H9 (cell line): ENCODE measurements around the gene PQBP1. TPM values are rescaled to one million over a fixed set of nuclear protein-coding genes. Genes with fewer than 3 reads are reported as not detected.

Experiments used
- DNase-seq: peaks from one replicate; pipeline ENCODE4 v3.0.0-alpha.2; 2017
- H2AFZ ChIP-seq: one replicate; pipeline ENCODE4 v1.6.1; 2013; ENCODE audit warnings: mild to moderate bottlenecking, low read length, control low read depth, moderate library complexity
- H2AK5ac ChIP-seq: 2 replicates; pipeline ENCODE4 v1.6.1; 2013; ENCODE audit warnings: low read length, control low read depth, mixed read lengths; ENCODE audit not compliant: insufficient read length
- H2BK120ac ChIP-seq: one replicate; pipeline ENCODE4 v1.6.1; 2013; ENCODE audit warnings: low read depth, mild to moderate bottlenecking, low read length, control low read depth, inconsistent platforms; ENCODE audit not compliant: poor library complexity, severe bottlenecking
- H2BK12ac ChIP-seq: 2 replicates; pipeline ENCODE4 v1.6.1; 2013; ENCODE audit warnings: low read length, control low read depth, mixed read lengths, low read depth; ENCODE audit not compliant: insufficient read length
- H2BK15ac ChIP-seq: 2 replicates; pipeline ENCODE4 v1.6.1; 2013; ENCODE audit warnings: low read depth, low read length, control low read depth
- H2BK20ac ChIP-seq: one replicate; pipeline ENCODE4 v1.6.1; 2013; ENCODE audit warnings: low read depth, mild to moderate bottlenecking, low read length, control low read depth, inconsistent platforms; ENCODE audit not compliant: poor library complexity, severe bottlenecking
- H2BK5ac ChIP-seq: 2 replicates; pipeline ENCODE4 v1.6.1; 2013; ENCODE audit warnings: low read length, control low read depth, mixed read lengths; ENCODE audit not compliant: insufficient read length
- H3K14ac ChIP-seq: 2 replicates; pipeline ENCODE4 v1.6.1; 2013; ENCODE audit warnings: low read length, control low read depth; ENCODE audit not compliant: insufficient read depth
- H3K18ac ChIP-seq: 2 replicates; pipeline ENCODE4 v1.6.1; 2013; ENCODE audit warnings: low read depth, mild to moderate bottlenecking, mixed read lengths, low read length, control low read depth; ENCODE audit not compliant: insufficient read length
- H3K23ac ChIP-seq: 2 replicates; pipeline ENCODE4 v1.6.1; 2013; ENCODE audit warnings: low read length, control low read depth, mixed read lengths, low read depth; ENCODE audit not compliant: insufficient read length
- H3K23me2 ChIP-seq: 2 replicates; pipeline ENCODE4 v1.6.1; 2013; ENCODE audit warnings: low read depth, mild to moderate bottlenecking, mixed read lengths, low read length, control low read depth; ENCODE audit not compliant: insufficient read length, poor library complexity, severe bottlenecking
- H3K27ac ChIP-seq: 2 replicates; pipeline ENCODE4 v1.5.1; 2013; ENCODE audit warnings: low read length, control low read depth, mixed read lengths, low read depth; ENCODE audit not compliant: insufficient read length
- H3K27me3 ChIP-seq: 2 replicates; pipeline ENCODE4 v1.6.1; 2013; ENCODE audit warnings: low read length, control low read depth, inconsistent platforms; ENCODE audit not compliant: insufficient read depth
- H3K4ac ChIP-seq: 2 replicates; pipeline ENCODE4 v1.6.1; 2013; ENCODE audit warnings: low read depth, mild to moderate bottlenecking, control low read depth, inconsistent platforms, low read length, moderate library complexity
- H3K4me1 ChIP-seq: 2 replicates; pipeline ENCODE4 v1.6.1; 2013; ENCODE audit warnings: low read length, control low read depth, inconsistent platforms; ENCODE audit not compliant: insufficient read depth
- H3K4me2 ChIP-seq: 2 replicates; pipeline ENCODE4 v1.6.1; 2013; ENCODE audit warnings: low read length, control low read depth, mixed read lengths; ENCODE audit not compliant: insufficient read length, insufficient read depth
- H3K56ac ChIP-seq: 2 replicates; pipeline ENCODE4 v1.6.1; 2013; ENCODE audit warnings: low read depth, mild to moderate bottlenecking, mixed read lengths, low read length, control low read depth; ENCODE audit not compliant: insufficient read length
- H3K79me1 ChIP-seq: 2 replicates; pipeline ENCODE4 v1.6.1; 2013; ENCODE audit warnings: low read depth, mild to moderate bottlenecking, moderate library complexity, low read length, control low read depth, inconsistent platforms; ENCODE audit not compliant: insufficient read depth, poor library complexity, severe bottlenecking
- H3K79me2 ChIP-seq: 2 replicates; pipeline ENCODE4 v1.6.1; 2013; ENCODE audit warnings: low read length, control low read depth, inconsistent platforms; ENCODE audit not compliant: insufficient read depth
- H3K9ac ChIP-seq: 2 replicates; pipeline ENCODE4 v1.6.1; 2013; ENCODE audit warnings: low read length, control low read depth, mixed read lengths; ENCODE audit not compliant: insufficient read length; ENCODE audit errors: extremely low read depth
- H3K9me3 ChIP-seq: one replicate; pipeline ENCODE4 v1.6.1; 2013; ENCODE audit warnings: low read depth, low read length, inconsistent platforms; ENCODE audit not compliant: control insufficient read depth
- H3T11ph ChIP-seq: one replicate; pipeline ENCODE4 v1.6.1; 2013; ENCODE audit warnings: mild to moderate bottlenecking, low read length, control low read depth, inconsistent platforms
- H4K20me1 ChIP-seq: one replicate; pipeline ENCODE4 v1.6.1; 2013; ENCODE audit not compliant: control insufficient read depth, insufficient read length, insufficient read depth
- H4K5ac ChIP-seq: 2 replicates; pipeline ENCODE4 v1.6.1; 2013; ENCODE audit warnings: low read depth, mild to moderate bottlenecking, mixed read lengths, low read length, control low read depth; ENCODE audit not compliant: insufficient read length
- H4K8ac ChIP-seq: replicated peaks from 2 replicates; pipeline ENCODE4 v1.6.1; 2013; ENCODE audit warnings: low read length, control low read depth, mixed read lengths, low read depth; ENCODE audit not compliant: insufficient read length
- H4K91ac ChIP-seq: 2 replicates; pipeline ENCODE4 v1.6.1; 2013; ENCODE audit warnings: low read depth, mild to moderate bottlenecking, moderate library complexity, mixed read lengths, low read length, control low read depth; ENCODE audit not compliant: insufficient read length
- H3K27ac Mint-ChIP-seq, 3 experiments: 2 replicates in 2 of 3; 3 replicates in 1 of 3; pipeline ENCODE4 v1.8.0; 2020 to 2021; ENCODE audit warnings: mixed read lengths in 3 of 3, mild to moderate bottlenecking in 1 of 3, moderate library complexity in 1 of 3
- H3K27me3 Mint-ChIP-seq: 2 replicates; pipeline ENCODE4 v1.8.0; 2021; ENCODE audit warnings: low read depth, mild to moderate bottlenecking, moderate library complexity, mixed read lengths
- H3K36me3 Mint-ChIP-seq, 3 experiments: 2 replicates in 2 of 3; 3 replicates in 1 of 3; pipeline ENCODE4 v1.8.0; 2020 to 2021; ENCODE audit warnings: low read depth in 3 of 3, mixed read lengths in 3 of 3; ENCODE audit not compliant: insufficient read depth in 1 of 3
- H3K4me1 Mint-ChIP-seq, 2 experiments: 2 replicates each; pipeline ENCODE4 v1.8.0; 2020; ENCODE audit warnings: mixed read lengths in 2 of 2
- H3K4me3 Mint-ChIP-seq, 2 experiments: 2 replicates in 1 of 2; 3 replicates in 1 of 2; pipeline ENCODE4 v1.8.0; 2020 to 2021; ENCODE audit warnings: mild to moderate bottlenecking in 2 of 2, mixed read lengths in 2 of 2, moderate library complexity in 1 of 2
- H3K9me3 Mint-ChIP-seq, 2 experiments: 2 replicates in 1 of 2; 3 replicates in 1 of 2; pipeline ENCODE4 v1.8.0; 2020; ENCODE audit warnings: mild to moderate bottlenecking in 2 of 2, mixed read lengths in 2 of 2, moderate library complexity in 1 of 2
- CTCF ChIP-seq: fragments of 200-600 bp; sonication (generic); conservative IDR thresholded peaks from 3 replicates; pipeline ENCODE4 v1.8.0; 2021; ENCODE audit warnings: antibody characterized with exemption, mild to moderate bottlenecking
- WGBS: extraction: QIAGEN DNeasy Blood & Tissue Kit; methylation state at CpG from one replicate; pipeline ENCODE4 v1.1.7; 2013; ENCODE audit warnings: missing lambda C conversion rate, low lambda C conversion rate, mixed read lengths; ENCODE audit not compliant: insufficient read length; ENCODE audit errors: extremely low coverage; 5-methylcytosine and 5-hydroxymethylcytosine counted together
- total RNA-seq: library from RNA; stranded (reverse); gene quantifications from 2 replicates; pipeline ENCODE4 v1.2.1, GENCODE V29; 2021

The PQBP1 gene
- total RNA-seq, 1 experiment from 2014 or later: 87.9 TPM

- H4K91ac ChIP-seq: no peak overlapping the region
- H3K4ac ChIP-seq: no peak overlapping the region
- no peaks in the 10 kb centered on the region for H3K9me3 ChIP-seq
- no peaks in the 10 kb centered on the region for H3K79me1 ChIP-seq
- Mint-ChIP-seq H3K27me3 (no peaks in the 10 kb centered on the region; the same call in none of the 2 replicates), H3K36me3 (peaks cover 23 to 63% (median 44%) of the 10 kb centered on the region in 3 experiments), H3K4me3 (0 out of 5 replicates have a peak overlapping the region, but pooled peaks of 1 of the 2 experiments have one; percentile 17), H3K4me1 (peaks cover 5 to 12% of the 10 kb centered on the region in 2 experiments), H3K27ac (no peak overlapping the region), H3K9me3 (peaks cover 77 to 86% of the 10 kb centered on the region in 2 experiments)
- H4K8ac ChIP-seq: no peak overlapping the region
- H2BK120ac ChIP-seq: no peak overlapping the region
- TF ChIP-seq CTCF: no peak
- H3K4me2 ChIP-seq: no peak overlapping the region
- DNase-seq: no peak
- no peak overlapping the region for H2AK5ac ChIP-seq
- no peak overlapping the region for H2AFZ ChIP-seq
- no peaks in the 10 kb centered on the region for H3K4me1 ChIP-seq
- H3K27ac ChIP-seq: no peak overlapping the region
- no peaks in the 10 kb centered on the region for H3K27me3 ChIP-seq
- no peak overlapping the region for H3T11ph ChIP-seq
- no peak overlapping the region for H2BK12ac ChIP-seq
- no peak overlapping the region for H3K14ac ChIP-seq
- no peak overlapping the region for H4K5ac ChIP-seq
- H2BK20ac ChIP-seq: no peak overlapping the region
- H3K18ac ChIP-seq: no peak overlapping the region
- H3K79me2 ChIP-seq: no peaks in the 10 kb centered on the region; the same call in 1 of the 2 replicates
- H4K20me1 ChIP-seq: peaks cover 3% of the 10 kb centered on the region
- no peak overlapping the region for H3K56ac ChIP-seq
- H2BK5ac ChIP-seq: no peak overlapping the region
- H3K23ac ChIP-seq: no peak overlapping the region
- H3K23me2 ChIP-seq: peaks cover 10% of the 10 kb centered on the region
- no CpG with 5 or more reads among the region's 7 CpGs for WGBS
- H2BK15ac ChIP-seq: no peak overlapping the region
- H3K9ac ChIP-seq: no peak overlapping the region
These were observed 3.3 kb downstream of the PQBP1 start for GRCh38 chrX:48901069-48901468.
